ENCODE data around the gene GRIK4.

The GRIK4 gene

DNA sequence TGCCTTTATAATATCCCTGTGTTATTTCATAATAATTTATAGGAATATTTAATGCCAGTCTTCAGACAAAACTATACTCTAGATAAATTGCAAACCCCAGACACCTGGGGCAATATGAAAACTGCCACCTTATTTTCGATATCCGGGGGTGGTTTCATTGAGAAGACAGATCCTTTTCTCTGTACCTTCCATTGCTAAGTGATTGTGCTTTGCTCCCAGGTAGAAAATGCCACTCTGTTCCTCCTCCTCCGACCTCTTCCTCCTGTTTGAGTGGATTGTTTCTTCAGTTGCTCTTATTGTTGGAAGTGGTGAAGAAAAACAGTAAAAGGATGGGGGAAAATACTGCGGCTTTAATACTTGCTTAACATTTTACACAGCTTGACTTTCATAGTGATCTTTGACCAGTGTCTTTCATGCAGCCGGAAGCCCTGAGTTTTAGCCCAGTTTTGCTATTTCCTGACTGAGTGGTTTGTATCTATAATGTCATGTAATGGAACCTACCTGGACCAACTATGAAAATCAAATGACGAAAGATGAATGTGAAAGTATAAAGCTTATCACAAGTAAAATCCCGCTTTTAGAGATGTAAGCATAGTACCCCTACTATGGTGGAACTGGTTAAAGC lies 5.6 kb upstream of the GRIK4 start:
- DNase-seq (ENCODE audit: low read depth in 1 of 2, low spot score in 1 of 2), result no peak

DNA sequence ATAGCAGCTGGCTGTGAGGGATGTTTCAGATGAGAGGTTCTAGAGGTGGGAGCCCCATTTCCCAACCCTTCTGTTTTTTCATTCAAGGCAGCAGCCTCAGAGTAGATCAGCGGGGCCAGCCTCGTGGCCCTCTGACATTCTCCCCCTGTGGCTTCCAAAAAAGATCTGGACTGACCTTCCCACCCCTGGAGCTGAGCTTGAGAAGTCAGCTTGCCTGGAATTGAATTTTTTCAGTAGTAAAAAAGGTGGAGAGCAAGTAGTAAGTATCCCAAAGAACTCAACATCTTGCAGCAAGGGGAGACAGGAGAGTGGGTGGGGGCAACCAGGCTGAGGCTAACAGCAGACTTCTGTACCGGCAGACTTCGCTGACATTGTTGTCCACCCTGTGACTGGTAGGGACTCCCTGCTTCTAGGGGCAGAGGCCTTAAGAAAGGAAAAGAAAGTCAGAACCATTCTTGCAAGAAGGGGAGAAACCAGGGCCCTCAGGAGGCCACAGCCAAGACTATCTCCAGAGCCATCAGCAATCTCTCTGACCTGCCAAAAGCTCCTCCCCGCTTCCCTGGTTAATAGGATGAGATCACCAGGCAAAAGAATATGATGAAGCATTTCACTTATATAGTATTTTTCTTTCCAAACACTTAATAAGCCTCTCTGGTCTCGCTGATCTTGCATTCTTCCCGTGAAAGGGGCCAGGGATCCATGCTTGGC lies 2.0 kb upstream of the GRIK4 start:
- no peak for DNase-seq (ENCODE audit: low read depth in 1 of 2, low spot score in 1 of 2)

DNA sequence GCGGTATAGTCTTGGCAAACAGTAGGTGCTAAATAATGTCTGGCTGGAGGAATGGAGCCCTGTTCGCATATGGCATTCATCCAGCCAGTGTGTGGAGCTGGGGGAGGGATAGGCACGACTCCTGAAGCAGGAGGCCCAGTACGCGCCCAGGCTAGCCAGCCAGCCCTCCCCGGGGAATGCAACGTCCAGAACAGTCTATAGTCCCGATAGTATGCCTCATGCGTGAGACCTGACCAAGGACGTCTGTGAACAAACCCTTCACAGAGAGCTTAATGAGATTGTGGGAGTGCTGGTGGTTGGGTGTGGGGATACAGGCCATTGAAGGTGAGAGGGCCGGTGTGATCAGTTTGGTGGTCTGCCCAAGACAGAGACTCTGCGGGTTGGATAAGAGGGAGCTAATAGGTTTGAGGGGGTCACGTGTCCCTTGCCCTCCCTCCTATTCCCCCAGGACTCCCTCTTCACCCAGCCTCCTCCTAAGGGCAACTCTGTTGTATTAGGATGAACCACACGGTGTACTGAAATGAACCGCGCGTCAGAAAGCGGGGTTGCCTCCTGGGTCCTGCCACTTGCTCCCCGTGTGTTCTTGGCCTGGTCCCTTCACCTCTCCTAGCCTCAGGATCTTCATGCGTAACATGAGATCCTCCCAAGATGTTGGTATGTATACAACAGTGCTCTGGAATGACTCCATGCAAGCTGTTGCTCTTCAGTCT lies 987 bp upstream of the GRIK4 start:
- no peak for DNase-seq (ENCODE audit: low read depth in 1 of 2, low spot score in 1 of 2)

DNA sequence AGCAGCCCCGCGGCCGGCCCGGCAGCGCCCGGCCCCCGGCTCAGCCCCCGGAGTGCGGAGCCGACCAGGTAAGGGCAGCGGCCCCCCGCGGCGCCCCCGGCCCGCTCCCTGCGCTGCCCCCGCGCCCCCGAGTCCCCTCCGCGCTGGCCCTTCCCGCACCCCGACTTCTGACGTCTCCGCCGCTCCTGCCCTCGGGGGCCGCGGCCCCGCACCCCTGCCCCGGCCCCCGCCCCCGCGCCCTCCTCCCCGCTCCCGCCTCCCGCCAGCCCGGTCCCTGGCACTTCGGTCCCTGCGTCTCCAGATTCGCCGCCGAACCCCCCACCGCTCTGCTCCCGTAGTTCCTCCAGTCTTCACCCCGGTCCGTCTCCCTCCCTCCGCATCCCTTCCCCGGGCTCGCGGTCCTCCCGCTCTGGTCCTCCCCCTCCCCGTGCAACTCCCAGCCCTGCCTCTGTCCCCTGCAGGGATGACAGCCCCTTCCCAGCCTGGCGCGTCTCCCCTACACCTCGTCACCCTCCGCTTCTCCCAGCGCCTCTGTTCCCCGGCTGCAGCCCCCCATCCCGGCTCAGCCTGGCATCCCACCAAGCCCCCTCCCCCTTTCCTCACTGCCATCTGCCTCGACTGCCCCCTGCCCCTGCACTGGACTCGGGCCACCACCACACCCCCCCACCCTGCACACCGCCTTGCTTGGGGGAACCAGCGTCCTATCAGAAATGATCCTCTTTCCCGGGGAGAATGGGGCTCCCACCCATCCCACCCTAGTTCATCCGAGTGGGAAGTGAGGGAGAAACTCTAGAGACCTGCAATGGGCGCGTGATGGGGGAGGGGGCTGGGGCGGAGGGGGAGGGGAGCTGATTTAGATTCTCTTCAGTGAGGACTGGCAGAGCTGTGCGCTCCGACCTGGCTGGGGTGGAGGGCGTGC lies 531 bp downstream of the GRIK4 start:
- no peak for DNase-seq (ENCODE audit: low read depth in 1 of 2, low spot score in 1 of 2)

DNA sequence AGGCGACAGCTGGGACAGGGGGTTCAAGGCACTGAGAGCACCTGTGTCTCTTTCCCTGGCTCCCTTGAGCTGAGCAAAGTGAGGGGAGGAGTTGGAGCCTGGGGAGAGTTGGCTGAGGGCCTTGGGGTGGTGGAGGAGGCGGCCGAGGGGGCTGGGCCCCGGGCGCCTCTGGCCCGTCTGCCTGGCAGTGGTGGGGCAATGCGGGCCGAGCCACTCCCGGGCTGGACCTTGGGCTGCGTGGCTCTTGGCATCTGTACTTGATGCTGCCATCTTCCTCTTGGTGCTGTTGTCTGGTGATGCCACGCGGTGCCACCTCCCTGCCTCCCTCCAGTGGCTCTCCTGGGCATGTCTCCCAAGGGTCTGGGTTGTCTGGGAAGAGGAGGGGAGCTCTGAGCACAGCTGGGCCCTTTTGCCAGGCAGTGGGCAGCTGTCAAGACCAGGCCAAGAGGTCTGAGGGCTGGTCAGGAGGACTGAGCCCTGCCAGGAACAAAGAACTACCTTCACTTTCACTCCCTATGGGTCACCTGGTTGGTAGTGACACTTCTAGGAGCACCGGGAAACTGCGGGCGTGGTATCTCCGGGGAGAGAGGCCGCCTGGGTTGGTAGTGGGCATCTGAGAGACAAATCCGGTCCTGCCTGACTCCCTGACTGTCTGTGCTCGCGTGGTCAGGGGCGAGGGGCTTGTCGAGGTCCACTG lies 1.3 kb downstream of the GRIK4 start:
- DNase-seq (ENCODE audit: low read depth in 1 of 2, low spot score in 1 of 2), result no peak

DNA sequence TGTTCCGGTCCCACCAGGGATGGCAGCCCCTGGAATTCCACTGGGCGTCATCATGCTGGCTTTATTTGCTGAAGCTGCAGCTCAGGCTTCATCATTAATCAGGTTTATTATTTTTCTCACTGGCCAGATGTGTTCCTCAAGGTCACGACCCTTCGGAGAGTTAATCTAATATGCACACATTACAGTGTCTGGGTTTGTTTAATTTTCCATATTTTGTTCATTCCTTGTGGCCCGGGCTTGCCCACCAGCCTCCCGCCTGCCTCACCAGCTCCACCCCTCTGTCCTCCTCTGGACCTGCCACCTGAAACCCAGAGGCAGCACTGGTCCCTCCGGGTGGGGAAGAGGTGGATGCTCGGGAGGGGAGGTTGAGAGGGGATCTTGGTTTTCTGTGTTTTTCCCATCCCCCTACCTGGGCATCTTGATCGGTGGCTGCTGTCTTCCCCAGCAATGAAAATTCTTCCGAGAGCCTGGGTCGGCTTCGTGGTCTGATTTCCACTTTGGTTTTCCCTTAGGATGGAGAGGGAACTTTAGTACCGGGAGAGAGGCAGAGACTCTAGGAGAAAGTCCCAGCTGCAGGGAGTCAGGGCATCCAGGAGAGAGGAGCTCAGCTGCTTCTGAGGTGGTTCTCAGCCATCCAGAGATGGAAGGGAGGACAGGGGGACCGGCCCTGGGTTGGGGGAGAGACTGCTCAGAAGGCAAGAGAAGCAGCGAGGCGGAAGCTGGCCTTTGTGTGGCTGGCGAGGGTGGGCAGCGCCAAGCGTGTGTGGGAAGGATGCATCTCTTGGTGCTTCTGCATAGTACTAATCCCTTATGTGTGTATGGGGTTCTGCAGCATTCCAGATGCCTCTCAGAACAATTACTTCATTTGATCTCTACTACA lies 2.1 kb downstream of the GRIK4 start:
- no peak for DNase-seq (ENCODE audit: low read depth in 1 of 2, low spot score in 1 of 2)

DNA sequence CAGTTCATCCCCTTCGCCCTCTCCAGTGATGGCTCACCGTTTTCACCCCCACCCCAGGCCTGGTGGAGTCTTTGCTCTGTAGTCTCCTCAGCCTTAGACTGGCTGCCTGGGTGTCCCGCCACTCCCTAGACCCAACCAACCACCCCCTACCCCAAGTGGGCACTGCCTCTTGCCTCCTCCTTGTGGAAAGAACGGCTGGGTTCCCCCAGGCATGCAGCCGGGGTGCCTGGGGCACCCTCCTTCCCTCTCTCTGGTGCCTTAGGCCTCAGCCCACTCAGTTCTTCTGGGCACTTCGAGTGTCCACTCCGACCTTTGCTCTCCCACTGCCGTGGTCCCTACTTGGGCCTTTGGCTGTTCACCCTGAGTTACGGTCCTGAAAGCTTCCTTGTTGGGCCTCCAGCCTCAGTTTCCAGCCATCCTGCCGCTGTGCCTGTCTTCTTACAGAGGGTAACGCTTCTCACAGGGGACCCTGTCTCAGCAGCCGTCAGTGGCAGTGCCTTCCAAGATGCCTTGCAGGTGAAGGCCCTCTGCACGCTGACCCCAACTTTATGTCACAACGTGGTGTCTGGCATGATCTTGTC lies 3.1 kb downstream of the GRIK4 start:
- no peak for DNase-seq (ENCODE audit: low read depth in 1 of 2, low spot score in 1 of 2)

DNA sequence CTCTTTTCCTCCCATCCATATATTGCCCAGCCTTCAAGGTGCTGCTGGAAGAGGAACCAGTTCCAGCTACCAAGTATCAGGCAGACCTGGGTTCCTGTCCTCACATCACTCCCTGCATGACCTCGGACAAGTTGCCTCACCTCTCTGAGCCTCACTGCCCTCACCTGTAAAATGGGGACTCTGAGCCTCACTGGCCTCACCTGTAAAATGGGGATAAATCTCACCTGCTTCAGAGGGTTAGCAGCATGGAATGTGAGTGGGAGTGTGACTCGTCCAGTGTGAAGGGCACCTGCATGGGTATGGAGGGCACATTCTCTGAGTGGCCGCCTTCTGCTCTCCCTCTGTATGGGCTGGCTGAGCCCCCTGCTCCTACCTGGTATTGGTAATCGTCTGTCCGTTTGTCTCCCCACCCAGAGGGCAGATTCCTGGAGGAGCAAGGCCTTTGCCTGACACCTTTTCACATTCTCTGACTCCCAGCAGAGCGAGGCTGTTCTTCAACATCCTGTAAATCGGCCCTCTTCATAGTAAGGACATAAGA lies 3.7 kb downstream of the GRIK4 start:
- no peak for DNase-seq (ENCODE audit: low read depth in 1 of 2, low spot score in 1 of 2)

DNA sequence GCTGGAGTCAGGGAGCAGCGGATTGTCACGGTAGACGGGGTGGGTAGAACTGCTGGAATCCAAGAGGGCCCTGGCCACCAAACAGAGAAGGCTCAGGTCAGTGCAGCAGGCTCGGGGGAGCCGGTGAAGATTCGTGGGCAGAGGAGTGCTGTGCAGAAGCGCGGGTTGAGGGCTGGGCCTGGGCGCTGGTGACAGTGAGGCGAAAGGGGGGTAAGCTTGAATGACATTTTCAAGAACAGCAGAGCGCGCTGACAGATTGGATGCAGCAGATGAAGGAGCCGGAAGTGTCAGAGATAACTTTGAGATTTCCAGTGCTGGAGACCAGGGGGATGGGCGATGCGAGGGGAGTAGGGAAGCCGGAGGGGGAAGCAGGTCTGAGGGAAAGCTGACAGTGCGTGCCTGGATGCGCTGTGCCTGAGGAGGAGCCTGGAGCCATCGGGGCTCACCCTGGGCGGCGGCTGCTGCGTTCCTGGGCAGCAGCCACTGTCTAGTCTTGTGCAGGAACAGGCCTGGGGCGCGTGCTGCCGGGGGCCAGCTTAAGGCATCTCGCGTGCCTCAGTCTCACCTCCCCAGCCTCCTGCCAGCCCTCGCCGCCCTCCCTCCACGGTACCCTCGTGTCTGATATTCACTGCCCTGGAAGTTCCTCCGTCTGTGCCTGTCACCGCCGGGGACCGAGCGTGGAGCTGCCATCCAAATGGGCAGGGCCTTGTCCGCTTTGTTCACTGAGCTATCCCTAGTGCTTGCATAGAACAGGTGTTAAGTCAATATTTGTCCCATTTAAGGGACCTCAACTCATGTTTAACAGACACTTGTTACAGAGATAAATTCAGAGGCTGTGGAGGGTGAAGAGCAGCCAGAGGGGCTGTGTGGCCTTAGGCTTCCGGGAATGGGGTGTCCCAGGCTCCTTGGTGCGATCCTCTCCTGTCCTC lies 5.2 kb downstream of the GRIK4 start:
- no peak for DNase-seq (ENCODE audit: low read depth in 1 of 2, low spot score in 1 of 2)

DNA sequence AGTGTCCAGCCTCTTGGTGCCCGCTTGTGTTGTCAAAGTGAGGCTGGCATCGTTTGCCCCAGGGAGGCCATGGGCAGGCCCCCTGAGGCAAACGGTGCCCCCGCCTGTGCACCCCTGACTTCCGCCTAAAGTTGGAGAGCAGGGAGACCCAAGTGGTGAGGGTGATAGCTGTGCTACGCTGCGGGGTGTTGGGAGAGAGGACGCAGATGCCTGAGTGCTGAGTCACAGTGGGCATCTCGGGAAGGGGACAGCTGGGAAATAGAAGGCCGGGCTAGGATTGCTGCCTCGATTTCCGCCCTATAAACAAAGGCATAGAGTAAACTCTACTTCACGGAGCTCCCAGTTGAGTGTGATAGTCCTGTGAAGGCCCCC lies 5.8 kb downstream of the GRIK4 start:
- DNase-seq (ENCODE audit: low read depth in 1 of 2, low spot score in 1 of 2), result no peak

DNA sequence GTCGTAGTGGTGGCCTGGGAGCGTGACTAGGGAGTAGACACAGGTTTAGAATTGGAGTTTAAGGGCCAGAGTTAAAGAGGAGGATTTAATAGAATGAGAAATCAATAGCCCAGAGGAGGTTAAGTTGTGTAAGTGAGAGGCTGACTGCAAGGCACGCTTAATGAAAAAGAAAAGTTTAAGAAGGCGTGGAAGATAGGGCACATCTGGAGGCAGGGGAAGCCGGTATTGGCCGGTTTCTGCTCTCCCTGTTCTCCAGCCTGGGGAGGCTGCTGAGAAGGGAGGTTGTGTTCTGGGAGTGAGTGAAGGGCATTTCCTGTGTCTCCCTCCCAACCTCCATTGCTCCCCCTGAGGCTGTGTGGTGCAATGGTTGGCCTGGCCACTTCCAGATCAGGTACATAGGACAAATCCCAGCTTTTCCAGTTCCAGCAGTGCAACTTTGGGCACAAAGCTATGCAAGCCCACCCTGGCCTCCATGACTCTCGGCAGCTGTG lies 6.3 kb downstream of the GRIK4 start:
- DNase-seq (ENCODE audit: low read depth in 1 of 2, low spot score in 1 of 2), result no peak

DNA sequence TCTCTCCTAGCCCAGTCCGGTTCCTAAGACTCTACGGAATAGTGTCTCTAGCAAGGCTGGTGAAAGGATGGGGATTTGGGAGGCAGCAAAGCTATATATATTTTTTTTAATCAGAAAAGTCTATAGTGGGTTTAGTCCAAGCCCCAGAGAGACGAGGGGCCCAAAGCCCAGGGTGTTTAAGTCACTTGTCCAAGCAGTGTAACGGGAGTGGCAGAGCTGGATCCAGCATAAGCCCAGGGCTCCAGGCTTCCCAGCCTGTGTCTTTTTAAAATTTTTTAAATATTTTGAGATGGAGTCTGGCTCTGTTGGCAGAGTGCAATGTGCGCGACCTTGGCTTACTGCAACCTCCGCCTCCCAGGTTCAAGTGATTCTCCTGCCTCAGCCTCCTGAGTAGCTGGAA lies 6.8 kb downstream of the GRIK4 start:
- DNase-seq (ENCODE audit: low read depth in 1 of 2, low spot score in 1 of 2), result no peak

DNA sequence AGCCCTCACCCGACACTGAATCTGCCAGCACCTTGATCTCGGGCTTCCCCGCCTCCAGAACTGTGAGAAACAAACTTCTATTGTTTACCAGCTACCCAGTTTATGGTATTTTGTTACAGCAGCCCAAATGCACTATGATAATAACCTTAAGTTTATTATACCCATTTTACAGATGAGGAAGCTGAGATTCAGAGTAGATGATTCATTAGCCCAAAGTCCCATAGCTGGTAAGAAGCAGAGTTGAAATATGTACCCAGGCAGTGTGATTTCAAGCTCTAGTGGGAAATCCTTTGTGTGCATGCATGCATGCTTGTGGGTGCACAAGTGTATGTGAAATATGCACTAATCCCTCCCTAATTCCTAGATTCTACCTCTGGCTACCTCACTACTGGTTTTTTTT lies 7.9 kb downstream of the GRIK4 start:
- no peak for DNase-seq (ENCODE audit: low read depth in 1 of 2, low spot score in 1 of 2)

DNA sequence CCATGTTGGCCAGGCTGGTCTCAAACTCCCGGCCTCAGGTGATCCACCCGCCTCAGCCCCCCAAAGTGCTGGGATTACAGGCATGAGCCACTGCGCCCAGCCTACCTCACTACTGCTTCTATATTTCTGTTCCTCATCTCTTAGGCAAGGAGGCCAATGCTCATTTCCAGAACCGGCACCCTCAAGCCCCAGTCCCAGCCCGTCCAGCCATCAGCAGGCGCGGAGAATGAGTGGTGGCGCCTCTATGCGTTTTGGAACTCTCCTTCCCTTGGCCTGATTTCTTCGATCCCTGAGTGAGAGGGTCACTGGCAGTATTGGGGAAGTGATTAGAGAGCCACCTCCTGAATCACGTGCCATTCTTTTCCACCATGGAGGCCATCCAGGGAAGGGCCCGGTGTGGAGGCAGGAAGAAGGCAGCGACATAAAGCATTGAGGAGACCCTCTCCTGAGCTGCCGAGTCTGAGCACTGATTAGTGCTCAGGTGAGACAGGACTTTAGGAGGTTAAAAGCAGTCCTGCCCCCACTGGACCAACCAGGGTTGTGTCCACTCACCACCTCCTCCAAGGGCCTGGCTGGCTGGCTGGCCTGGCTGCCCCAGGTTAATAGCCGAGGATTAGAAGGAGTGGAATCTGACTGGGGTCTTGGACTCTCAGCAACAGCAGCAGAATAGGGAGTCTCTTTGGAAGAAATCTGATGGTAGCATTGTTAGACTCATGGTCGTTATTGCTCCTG lies 8.7 kb downstream of the GRIK4 start:
- no peak for DNase-seq (ENCODE audit: low read depth in 1 of 2, low spot score in 1 of 2)

DNA sequence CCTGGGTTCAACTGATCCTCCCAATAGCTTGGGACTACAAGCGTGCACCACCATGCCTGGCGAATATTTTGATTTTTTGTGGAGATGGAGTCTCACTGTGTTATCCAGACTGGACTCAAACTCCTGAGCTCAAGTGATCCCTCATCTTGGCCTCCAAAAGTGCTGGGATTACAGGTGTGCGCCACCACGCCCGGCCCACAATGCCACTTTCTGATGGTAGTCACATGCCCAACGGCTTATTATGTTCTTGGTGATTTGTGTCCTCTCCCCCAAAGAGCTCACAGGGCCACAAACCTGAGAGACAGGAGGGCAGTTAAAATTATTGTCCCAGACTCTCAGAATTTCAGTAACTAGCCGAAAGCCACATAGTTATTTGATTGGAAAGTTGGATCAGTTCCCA lies 9.6 kb downstream of the GRIK4 start:
- DNase-seq (ENCODE audit: low read depth in 1 of 2, low spot score in 1 of 2), result no peak

DNA sequence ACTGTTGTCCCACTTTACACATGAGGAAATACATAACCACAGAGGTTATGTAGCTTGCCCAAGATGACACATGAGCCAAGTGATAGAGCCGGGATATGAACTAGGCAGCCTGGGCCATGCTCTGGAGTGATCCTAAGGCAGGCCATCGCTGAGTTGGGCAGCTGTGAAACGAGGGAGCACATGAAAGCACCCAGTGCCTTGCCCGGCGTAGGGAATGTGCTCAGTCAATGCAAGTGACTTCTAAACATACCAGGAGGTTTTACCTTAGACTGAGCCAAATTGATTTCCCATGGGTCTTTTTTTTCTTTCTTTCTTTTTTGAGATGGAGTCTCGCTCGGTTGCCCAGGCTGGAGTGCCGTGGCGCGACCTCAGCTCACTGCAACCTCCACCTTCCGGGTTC lies 10.5 kb downstream of the GRIK4 start:
- DNase-seq (ENCODE audit: low read depth in 1 of 2, low spot score in 1 of 2), result no peak

DNA sequence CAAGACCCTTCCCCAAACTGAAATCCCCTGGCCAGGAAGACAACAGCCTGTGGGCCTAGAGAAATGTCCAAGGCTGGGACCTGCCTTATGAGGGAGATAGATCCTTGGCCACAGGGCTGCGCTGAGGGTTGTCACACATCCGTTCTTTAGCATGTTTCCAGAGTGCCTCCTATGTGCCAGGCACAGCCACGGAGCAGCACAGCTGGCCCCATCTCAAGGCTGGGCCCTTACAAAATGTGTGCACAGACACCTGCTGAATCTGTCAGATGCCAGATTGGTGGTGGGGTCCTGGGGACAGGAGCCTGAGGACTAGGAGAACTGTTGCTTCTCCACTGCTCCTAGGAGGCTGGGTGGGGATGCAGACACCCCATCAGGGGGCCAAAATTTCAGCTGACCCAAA lies 11.2 kb downstream of the GRIK4 start:
- DNase-seq (ENCODE audit: low read depth in 1 of 2, low spot score in 1 of 2), result no peak

Data from activated CD4-positive, alpha-beta T cell treated with anti-CD3 and anti-CD28 coated beads, Interleukin-2, amount 50 U/mL, for 24 hours (primary cell).